ENCODE measurements around the gene ZNF594. TPM values are rescaled to one million over a fixed set of nuclear protein-coding genes. Genes with fewer than 3 reads are reported as not detected.
"Not testable (repeated sequence)": the region's sequence is repeated elsewhere in the genome, so short reads cannot be mapped to it uniquely, and the experiment has no call there.

The ZNF594 gene
- total RNA-seq, 1 donor: 8.7 TPM

- DNase-seq (ENCODE audit: insufficient read length, low spot score, missing footprints): no peak
- H3K27ac ChIP-seq (ENCODE audit: low read depth, low read length): no peak overlapping the region
- H2AFZ ChIP-seq (ENCODE audit: low read length): no peak overlapping the region
- H3K4me2 ChIP-seq (ENCODE audit: insufficient read depth, low read length): no peak overlapping the region
- no peaks in the 10 kb centered on the region for H3K36me3 ChIP-seq (ENCODE audit: insufficient read depth, low read length)
- peaks cover 2% of the 10 kb centered on the region for H3K27me3 ChIP-seq (ENCODE audit: insufficient read depth, low read length)
- H3K4me3 ChIP-seq (ENCODE audit: insufficient read depth, low read length): no peak overlapping the region
- TF ChIP-seq, protein P1, sequence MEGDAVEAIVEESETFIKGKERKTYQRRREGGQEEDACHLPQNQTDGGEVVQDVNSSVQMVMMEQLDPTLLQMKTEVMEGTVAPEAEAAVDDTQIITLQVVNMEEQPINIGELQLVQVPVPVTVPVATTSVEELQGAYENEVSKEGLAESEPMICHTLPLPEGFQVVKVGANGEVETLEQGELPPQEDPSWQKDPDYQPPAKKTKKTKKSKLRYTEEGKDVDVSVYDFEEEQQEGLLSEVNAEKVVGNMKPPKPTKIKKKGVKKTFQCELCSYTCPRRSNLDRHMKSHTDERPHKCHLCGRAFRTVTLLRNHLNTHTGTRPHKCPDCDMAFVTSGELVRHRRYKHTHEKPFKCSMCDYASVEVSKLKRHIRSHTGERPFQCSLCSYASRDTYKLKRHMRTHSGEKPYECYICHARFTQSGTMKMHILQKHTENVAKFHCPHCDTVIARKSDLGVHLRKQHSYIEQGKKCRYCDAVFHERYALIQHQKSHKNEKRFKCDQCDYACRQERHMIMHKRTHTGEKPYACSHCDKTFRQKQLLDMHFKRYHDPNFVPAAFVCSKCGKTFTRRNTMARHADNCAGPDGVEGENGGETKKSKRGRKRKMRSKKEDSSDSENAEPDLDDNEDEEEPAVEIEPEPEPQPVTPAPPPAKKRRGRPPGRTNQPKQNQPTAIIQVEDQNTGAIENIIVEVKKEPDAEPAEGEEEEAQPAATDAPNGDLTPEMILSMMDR (IDR thresholded peaks at IDR 0.05; ENCODE audit: extremely low read depth, low read depth, low read length): no peak
- no peaks in the 10 kb centered on the region for H3K79me2 ChIP-seq (ENCODE audit: insufficient read depth, low read length)
- no peaks in the 10 kb centered on the region for H3K4me1 ChIP-seq (ENCODE audit: insufficient read depth, low read length)
- H4K20me1 ChIP-seq (ENCODE audit: insufficient read depth, low read length): no peaks in the 10 kb centered on the region
- H3K9me3 ChIP-seq (ENCODE audit: low read depth, low read length): no peaks in the 10 kb centered on the region
Observed at GRCh38 chr17:5164436-5164835, 27.2 kb downstream of the ZNF594 start.

DNA sequence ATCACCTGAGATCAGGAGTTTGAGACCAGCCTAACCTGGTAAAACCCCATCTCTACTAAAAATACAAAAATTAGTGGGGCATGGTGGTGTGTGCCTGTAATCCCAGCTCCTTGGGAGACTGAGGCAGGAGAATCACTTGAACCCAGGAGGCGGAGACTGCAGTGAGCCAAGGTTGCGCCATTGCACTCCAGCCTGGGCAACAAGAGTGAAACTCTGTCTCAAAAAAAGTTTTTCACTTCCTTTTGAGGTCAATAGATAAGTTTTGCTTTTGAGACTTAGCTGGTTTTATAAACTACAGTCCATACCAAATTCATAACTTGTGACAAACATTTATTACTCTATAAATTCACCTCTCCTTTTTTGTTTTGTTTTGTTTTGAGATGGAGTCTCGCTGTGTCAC lies 29.9 kb downstream of the ZNF594 start:
- not testable (repeated sequence) for H3K27ac ChIP-seq (ENCODE audit: low read depth, low read length); H2AFZ ChIP-seq (ENCODE audit: low read length); H3K4me2 ChIP-seq (ENCODE audit: insufficient read depth, low read length); H3K79me2 ChIP-seq (ENCODE audit: insufficient read depth, low read length); H4K20me1 ChIP-seq (ENCODE audit: insufficient read depth, low read length); H3K4me1 ChIP-seq (ENCODE audit: insufficient read depth, low read length); H3K27me3 ChIP-seq (ENCODE audit: insufficient read depth, low read length); DNase-seq (ENCODE audit: insufficient read length, low spot score, missing footprints); H3K4me3 ChIP-seq (ENCODE audit: insufficient read depth, low read length); H3K9me3 ChIP-seq (ENCODE audit: low read depth, low read length); H3K36me3 ChIP-seq (ENCODE audit: insufficient read depth, low read length)

DNA sequence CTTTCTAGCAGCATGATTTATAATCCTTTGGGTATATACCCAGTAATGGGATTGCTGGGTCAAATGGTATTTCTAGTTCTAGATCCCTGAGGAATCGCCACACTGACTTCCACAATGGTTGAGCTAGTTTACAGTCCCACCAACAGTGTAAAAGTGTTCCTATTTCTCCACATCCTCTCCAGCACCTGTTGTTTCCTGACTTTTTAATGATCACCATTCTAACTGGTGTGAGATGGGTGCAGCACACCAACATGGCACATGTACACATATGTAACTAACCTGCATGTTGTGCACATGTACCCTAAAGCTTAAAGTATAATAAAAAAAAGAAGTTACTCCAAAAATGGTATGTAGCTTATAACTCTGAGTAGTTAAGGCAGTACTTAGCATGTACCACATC lies 31.0 kb downstream of the ZNF594 start:
- not testable (repeated sequence) for DNase-seq (ENCODE audit: insufficient read length, low spot score, missing footprints); H2AFZ ChIP-seq (ENCODE audit: low read length); H3K4me1 ChIP-seq (ENCODE audit: insufficient read depth, low read length); H3K4me2 ChIP-seq (ENCODE audit: insufficient read depth, low read length); H4K20me1 ChIP-seq (ENCODE audit: insufficient read depth, low read length); H3K36me3 ChIP-seq (ENCODE audit: insufficient read depth, low read length); H3K27ac ChIP-seq (ENCODE audit: low read depth, low read length); H3K27me3 ChIP-seq (ENCODE audit: insufficient read depth, low read length); H3K79me2 ChIP-seq (ENCODE audit: insufficient read depth, low read length); H3K9me3 ChIP-seq (ENCODE audit: low read depth, low read length); H3K4me3 ChIP-seq (ENCODE audit: insufficient read depth, low read length)

GRCh38 chr17:5146122-5146521 lies 45.5 kb downstream of the ZNF594 start:
- not testable (repeated sequence) for H4K20me1 ChIP-seq (ENCODE audit: insufficient read depth, low read length); H3K9me3 ChIP-seq (ENCODE audit: low read depth, low read length); H2AFZ ChIP-seq (ENCODE audit: low read length); H3K4me2 ChIP-seq (ENCODE audit: insufficient read depth, low read length); H3K4me1 ChIP-seq (ENCODE audit: insufficient read depth, low read length); DNase-seq (ENCODE audit: insufficient read length, low spot score, missing footprints); H3K4me3 ChIP-seq (ENCODE audit: insufficient read depth, low read length); H3K36me3 ChIP-seq (ENCODE audit: insufficient read depth, low read length); H3K79me2 ChIP-seq (ENCODE audit: insufficient read depth, low read length); H3K27ac ChIP-seq (ENCODE audit: low read depth, low read length); H3K27me3 ChIP-seq (ENCODE audit: insufficient read depth, low read length)

GRCh38 chr17:5142877-5143276 lies 48.8 kb downstream of the ZNF594 start:
- H3K4me2 ChIP-seq (ENCODE audit: insufficient read depth, low read length); H3K9me3 ChIP-seq (ENCODE audit: low read depth, low read length); DNase-seq (ENCODE audit: insufficient read length, low spot score, missing footprints); H3K27me3 ChIP-seq (ENCODE audit: insufficient read depth, low read length); H3K36me3 ChIP-seq (ENCODE audit: insufficient read depth, low read length); H3K4me3 ChIP-seq (ENCODE audit: insufficient read depth, low read length); H3K79me2 ChIP-seq (ENCODE audit: insufficient read depth, low read length); H3K4me1 ChIP-seq (ENCODE audit: insufficient read depth, low read length); H4K20me1 ChIP-seq (ENCODE audit: insufficient read depth, low read length); H2AFZ ChIP-seq (ENCODE audit: low read length); H3K27ac ChIP-seq (ENCODE audit: low read depth, low read length): not testable (repeated sequence)

DNA sequence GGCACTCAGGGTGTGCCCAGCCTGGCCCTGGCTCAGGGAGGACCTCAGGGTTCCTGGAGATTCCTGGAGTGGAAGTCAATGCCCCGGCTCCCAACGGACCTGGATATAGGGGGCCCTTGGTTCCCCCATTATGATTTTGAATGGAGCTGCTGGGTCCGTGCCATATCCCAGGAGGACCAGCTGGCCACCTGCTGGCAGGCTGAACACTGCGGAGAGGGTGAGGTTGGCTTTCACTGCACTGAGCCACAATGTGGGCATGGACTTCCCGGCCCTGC lies 52.3 kb downstream of the ZNF594 start:
- Histone ChIP-seq H3K4me2 (ENCODE audit: insufficient read depth, low read length) (no peak overlapping the region), H3K27me3 (ENCODE audit: insufficient read depth, low read length) (no peaks in the 10 kb centered on the region), H2AFZ (ENCODE audit: low read length) (no peak overlapping the region), H3K9me3 (ENCODE audit: low read depth, low read length) (no peaks in the 10 kb centered on the region), H4K20me1 (ENCODE audit: insufficient read depth, low read length) (no peaks in the 10 kb centered on the region), H3K4me1 (ENCODE audit: insufficient read depth, low read length) (no peaks in the 10 kb centered on the region), H3K4me3 (ENCODE audit: insufficient read depth, low read length) (no peak overlapping the region), H3K27ac (ENCODE audit: low read depth, low read length) (no peak overlapping the region), H3K79me2 (ENCODE audit: insufficient read depth, low read length) (no peaks in the 10 kb centered on the region), H3K36me3 (ENCODE audit: insufficient read depth, low read length) (no peaks in the 10 kb centered on the region)
- DNase-seq (ENCODE audit: insufficient read length, low spot score, missing footprints): no peak
- TF ChIP-seq, protein P1 (IDR thresholded peaks at IDR 0.05; ENCODE audit: extremely low read depth, low read depth, low read length): no peak

Data from osteoblast (primary cell).